PFSK-1 (cell line): ENCODE measurements around the gene MDFIC2.

ENCODE experiments used
- FOXP2 ChIP-seq: optimal IDR thresholded peaks from 2 replicates; pipeline ENCODE3; 2011; ENCODE audit warnings: borderline replicate concordance, control low read depth, inconsistent platforms; ENCODE audit not compliant: insufficient read depth; ENCODE audit errors: extremely low read length, extremely low read depth
- POLR2AphosphoS5 ChIP-seq: IDR thresholded peaks from 2 replicates; pipeline ENCODE4 v1.6.1; 2012; ENCODE audit warnings: low read depth, mild to moderate bottlenecking, control low read depth, low read length, moderate library complexity
- REST ChIP-seq, 2 experiments: IDR thresholded peaks; 2 replicates each; pipeline versions ENCODE4 v1.6.1 to v1.8.0; 2011 to 2012; ENCODE audit warnings: low read depth in 2 of 2, low read length in 2 of 2, control low read depth in 1 of 2, inconsistent platforms in 1 of 2, mild to moderate bottlenecking in 1 of 2, moderate library complexity in 1 of 2; ENCODE audit not compliant: insufficient read depth in 1 of 2
- SIN3A ChIP-seq: IDR thresholded peaks from 2 replicates; pipeline ENCODE4 v1.6.1; 2012; ENCODE audit warnings: mild to moderate bottlenecking, low read length, moderate library complexity, borderline replicate concordance; ENCODE audit not compliant: insufficient read depth
- TAF1 ChIP-seq: IDR thresholded peaks from 2 replicates; pipeline ENCODE4 v1.6.1; 2012; ENCODE audit warnings: low read length, control low read depth, borderline replicate concordance; ENCODE audit not compliant: insufficient read depth

The MDFIC2 gene

GRCh38 chr3:70256566-70256965, 55.9 kb downstream of the MDFIC2 start:
- no peak for TF ChIP-seq SIN3A

- TF ChIP-seq SIN3A (no peak), REST (IDR thresholded peaks at IDR 0.05; ENCODE audit: insufficient read depth in 1 of 2, low read depth in 2 of 2, low read length in 2 of 2) (no peak), TAF1 (no peak), FOXP2 (no peak), POLR2AphosphoS5 (no peak)
These were observed 61.9 kb downstream of the MDFIC2 start for GRCh38 chr3:70250492-70250891.

- TF ChIP-seq FOXP2, result no peak
- no peak for TF ChIP-seq REST (IDR thresholded peaks at IDR 0.05; ENCODE audit: insufficient read depth in 1 of 2, low read depth in 2 of 2, low read length in 2 of 2)
These were observed 62.8 kb downstream of the MDFIC2 start for GRCh38 chr3:70249509-70250160.

- TF ChIP-seq FOXP2, result no peak
- no peak for TF ChIP-seq POLR2AphosphoS5
- no peak for TF ChIP-seq REST (IDR thresholded peaks at IDR 0.05; ENCODE audit: insufficient read depth in 1 of 2, low read depth in 2 of 2, low read length in 2 of 2)
- TF ChIP-seq TAF1, result no peak
- TF ChIP-seq SIN3A, result no peak
These were observed 63.6 kb downstream of the MDFIC2 start for GRCh38 chr3:70248856-70249255.

GRCh38 chr3:70247955-70248354, 64.5 kb downstream of the MDFIC2 start:
- TF ChIP-seq TAF1 (no peak), SIN3A (no peak), POLR2AphosphoS5 (no peak), REST (IDR thresholded peaks at IDR 0.05; ENCODE audit: insufficient read depth in 1 of 2, low read depth in 2 of 2, low read length in 2 of 2) (no peak), FOXP2 (no peak)
